ENCODE data around the gene NKD1.
"Not testable (repeated sequence)": the region's sequence is repeated elsewhere in the genome, so short reads cannot be mapped to it uniquely, and the experiment has no call there.

The NKD1 gene

DNA sequence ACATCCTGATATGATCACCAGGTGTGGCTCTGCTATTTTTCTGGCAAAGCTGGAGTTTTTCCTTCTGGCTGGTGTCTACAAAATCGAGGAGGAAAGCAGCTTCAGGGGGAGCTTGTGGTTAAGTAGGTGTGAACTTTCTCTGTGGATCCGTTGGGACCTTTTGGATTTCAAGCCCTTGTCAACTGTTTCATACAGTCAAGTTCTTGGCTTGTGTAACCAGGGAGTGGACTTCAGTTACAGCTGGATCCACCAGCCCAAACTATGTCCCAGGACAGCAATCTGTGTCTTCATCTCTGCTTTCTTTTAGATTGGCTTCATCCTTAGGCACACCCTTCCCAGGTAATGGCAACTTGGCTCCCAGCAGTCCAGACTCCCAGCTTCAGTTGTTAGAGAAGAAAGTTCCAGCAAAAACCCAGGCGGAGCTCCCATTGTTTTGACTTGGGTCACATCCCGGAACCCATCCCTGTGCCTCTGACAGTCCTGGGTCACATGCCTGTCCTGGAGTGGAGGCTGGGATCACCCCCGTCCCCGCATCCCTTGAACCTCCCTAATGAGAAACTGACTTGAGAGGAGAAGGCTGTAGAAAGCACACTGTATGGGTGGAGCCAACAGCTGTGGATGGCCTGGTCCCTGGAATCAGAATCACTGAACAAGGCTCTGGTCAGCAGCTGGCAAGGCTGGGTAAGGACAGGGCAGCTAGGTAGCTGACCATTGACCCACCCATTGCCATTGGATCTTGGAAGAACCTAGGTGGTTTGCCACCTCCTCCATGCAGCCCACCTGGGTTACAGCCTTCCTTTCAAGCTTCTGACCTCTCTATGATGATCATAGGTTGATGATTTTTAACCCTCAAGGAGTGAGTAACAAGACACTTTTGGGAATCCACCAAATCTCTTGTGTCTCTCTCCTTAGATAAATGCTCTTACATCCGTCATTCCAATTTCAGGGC, 18.1 kb downstream of the NKD1 start:
- TF ChIP-seq ZNF274 (IDR thresholded peaks at IDR 0.05; ENCODE audit: low read depth, low read length), result no peak
- no peak overlapping the region for H3K4me3 ChIP-seq (ENCODE audit: low read length)

DNA sequence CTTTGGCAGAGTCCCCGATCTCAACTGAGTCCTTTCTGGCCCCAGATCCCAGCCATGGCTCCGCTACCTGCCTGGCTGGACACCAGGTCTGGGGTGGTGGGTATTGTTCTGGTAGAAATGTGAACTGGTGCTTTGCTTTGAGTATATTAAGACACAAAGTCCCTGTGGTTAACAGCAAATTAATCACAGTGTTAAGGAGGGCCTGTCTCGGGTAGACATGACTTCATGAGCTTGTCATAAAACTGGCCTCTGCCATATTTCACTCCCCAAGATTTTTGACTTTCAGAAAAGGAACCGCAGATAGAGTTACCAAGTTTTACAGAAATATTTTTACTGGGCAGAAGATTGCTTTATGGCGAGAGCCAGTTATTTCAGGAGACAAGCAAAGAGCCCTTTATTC, 19.5 kb downstream of the NKD1 start:
- no peak overlapping the region for H3K4me3 ChIP-seq (ENCODE audit: low read length)
- TF ChIP-seq ZNF274 (IDR thresholded peaks at IDR 0.05; ENCODE audit: low read depth, low read length), result no peak

DNA sequence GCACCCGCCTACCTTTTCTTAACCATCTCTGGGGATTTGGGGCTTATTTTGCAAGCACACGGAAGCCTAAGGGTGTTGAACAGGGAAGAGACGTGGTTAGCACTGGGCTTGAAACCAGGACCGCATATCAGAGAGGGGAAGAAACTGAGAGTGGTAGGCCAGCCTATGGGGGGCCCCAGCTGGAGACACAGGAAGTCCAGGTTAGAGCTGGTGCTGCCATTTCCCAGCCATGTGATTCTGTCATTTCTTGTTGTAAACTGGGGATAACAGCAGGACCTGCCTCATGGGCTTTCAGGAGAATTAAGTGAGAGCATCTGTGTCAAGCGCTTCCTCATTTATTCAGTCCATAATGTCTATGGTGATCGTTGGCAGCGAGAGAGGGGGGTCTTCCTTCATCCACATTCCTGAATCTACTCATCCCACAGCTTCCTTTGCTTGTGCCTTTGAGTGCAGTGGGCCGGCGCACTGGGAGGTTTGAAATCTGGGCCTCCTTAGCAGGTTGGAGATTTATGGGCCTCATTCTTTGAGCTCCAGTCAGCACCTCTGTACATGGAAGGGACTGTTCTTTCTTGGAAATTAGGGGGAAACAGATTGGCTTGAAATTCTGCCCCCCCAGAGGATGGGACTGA, 20.1 kb downstream of the NKD1 start:
- no peak overlapping the region for H3K4me3 ChIP-seq (ENCODE audit: low read length)
- TF ChIP-seq ZNF274 (IDR thresholded peaks at IDR 0.05; ENCODE audit: low read depth, low read length), result no peak

DNA sequence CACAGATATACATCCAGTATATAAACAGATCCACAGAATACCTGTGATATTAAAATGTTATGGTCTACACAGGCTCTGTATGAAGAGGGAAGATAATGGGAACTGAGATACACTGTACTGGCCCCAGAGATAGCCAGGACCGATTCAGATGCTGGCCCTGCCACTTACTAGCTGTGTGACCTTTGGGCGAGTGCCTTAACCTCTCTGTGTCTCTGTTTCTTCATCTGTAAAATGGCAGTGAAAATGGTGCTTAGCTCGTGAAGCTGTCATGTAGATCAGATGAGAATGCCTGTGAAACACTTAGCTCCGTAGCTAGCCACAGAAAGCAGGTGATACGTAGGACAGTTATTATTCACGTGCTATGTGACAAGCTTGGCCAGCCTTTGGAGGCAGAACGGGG, 22.2 kb downstream of the NKD1 start:
- TF ChIP-seq ZNF274 (IDR thresholded peaks at IDR 0.05; ENCODE audit: low read depth, low read length), result no peak
- no peak overlapping the region for H3K4me3 ChIP-seq (ENCODE audit: low read length)

DNA sequence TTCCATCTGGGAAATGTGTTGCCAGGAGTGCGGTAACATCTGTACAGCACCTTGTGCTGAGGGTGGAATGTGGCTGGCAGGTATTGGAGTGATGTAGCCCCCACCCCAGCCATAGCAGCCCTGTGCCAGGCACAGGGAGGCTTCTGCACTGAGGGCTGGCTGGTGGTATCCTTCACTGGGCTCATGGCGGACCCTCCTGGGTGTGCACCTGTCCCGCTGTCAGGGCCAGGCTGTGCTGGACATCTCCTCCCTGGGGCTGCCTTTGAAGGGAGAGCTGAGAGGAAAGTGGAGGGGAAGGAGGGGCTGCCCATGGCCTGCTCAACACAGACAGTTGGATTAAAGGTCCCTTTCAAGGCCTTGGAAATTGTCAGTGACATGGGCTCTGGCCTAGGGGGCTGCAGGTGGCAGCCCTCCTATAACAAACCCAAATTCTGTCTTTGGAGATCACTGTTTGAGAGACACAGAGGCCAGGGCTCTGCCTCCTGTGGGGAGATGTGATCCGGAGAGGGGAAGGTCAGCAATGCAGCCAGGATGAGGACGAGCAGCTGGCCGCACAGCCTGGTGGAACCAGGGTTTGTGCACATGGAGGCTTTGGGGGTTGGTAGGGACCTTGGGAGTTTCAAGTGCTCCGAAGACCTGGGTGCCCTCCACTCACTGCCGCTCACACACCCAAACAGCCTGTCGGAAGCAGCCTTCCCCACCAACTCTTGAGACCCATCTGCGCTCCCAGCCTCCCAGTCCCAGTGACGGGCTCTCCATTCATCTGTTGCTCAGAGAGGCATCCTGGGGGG, 22.8 kb downstream of the NKD1 start:
- TF ChIP-seq ZNF274 (IDR thresholded peaks at IDR 0.05; ENCODE audit: low read depth, low read length), result no peak
- no peak overlapping the region for H3K4me3 ChIP-seq (ENCODE audit: low read length)

GRCh38 chr16:50571786-50572185, 23.6 kb downstream of the NKD1 start:
- TF ChIP-seq ZNF274 (IDR thresholded peaks at IDR 0.05; ENCODE audit: low read depth, low read length), result no peak
- no peak overlapping the region for H3K4me3 ChIP-seq (ENCODE audit: low read length)

DNA sequence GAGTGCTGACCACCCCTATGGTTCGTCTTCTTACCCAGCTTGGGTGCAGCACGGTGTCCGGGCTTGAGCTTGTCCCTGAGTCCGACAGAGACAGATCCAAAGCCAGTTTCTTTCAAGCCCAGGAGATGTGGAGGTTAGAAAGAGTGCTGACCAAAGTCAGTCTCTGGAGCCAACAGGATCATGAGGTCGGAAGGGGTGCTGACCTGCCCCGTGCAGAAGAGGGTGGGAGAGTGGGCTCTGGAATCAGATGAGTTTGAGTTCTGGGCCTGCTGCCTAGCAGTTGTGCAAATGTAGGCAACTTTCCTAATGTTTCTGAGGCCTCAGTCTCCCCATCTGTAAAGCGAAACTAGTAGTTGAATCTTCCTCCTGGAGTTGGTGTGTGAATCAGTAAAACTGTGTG, 24.5 kb downstream of the NKD1 start:
- no peak for TF ChIP-seq ZNF274 (IDR thresholded peaks at IDR 0.05; ENCODE audit: low read depth, low read length)
- H3K4me3 ChIP-seq (ENCODE audit: low read length), result no peak overlapping the region

GRCh38 chr16:50573279-50573678, 25.1 kb downstream of the NKD1 start:
- TF ChIP-seq ZNF274 (IDR thresholded peaks at IDR 0.05; ENCODE audit: low read depth, low read length), result no peak
- no peak overlapping the region for H3K4me3 ChIP-seq (ENCODE audit: low read length)

GRCh38 chr16:50573947-50574744, 25.9 kb downstream of the NKD1 start:
- H3K4me3 ChIP-seq (ENCODE audit: low read length), result no peak overlapping the region
- TF ChIP-seq ZNF274 (IDR thresholded peaks at IDR 0.05; ENCODE audit: low read depth, low read length), result no peak

GRCh38 chr16:50574745-50575136, 26.5 kb downstream of the NKD1 start:
- no peak overlapping the region for H3K4me3 ChIP-seq (ENCODE audit: low read length)
- TF ChIP-seq ZNF274 (IDR thresholded peaks at IDR 0.05; ENCODE audit: low read depth, low read length), result no peak

DNA sequence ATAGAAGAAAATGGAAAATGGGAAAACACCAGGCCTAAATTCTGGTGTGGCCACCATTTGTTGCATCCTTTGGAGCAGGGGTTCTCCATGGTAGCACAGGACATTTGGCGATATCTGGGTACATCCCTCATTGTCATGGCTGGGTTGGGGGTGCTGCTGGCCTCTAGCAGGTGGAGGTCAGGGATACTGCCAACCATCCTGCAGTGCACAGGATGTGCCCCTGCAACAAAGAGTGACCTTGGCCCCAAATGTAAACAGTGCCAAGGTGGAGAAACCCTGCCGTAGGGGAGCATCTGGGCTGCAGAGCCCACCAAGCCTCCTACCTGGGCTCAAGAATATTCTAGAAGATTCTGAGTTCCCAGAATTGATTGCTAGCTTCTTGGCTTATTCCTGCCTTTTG, 27.5 kb downstream of the NKD1 start:
- no peak overlapping the region for H3K4me3 ChIP-seq (ENCODE audit: low read length)
- no peak for TF ChIP-seq ZNF274 (IDR thresholded peaks at IDR 0.05; ENCODE audit: low read depth, low read length)

- TF ChIP-seq ZNF274 (IDR thresholded peaks at IDR 0.05; ENCODE audit: low read depth, low read length), result no peak
- H3K4me3 ChIP-seq (ENCODE audit: low read length), result no peak overlapping the region
Measured at GRCh38 chr16:50576403-50577113, 28.4 kb downstream of the NKD1 start.

GRCh38 chr16:50578137-50578536, 29.9 kb downstream of the NKD1 start:
- no peak overlapping the region for H3K4me3 ChIP-seq (ENCODE audit: low read length)
- no peak for TF ChIP-seq ZNF274 (IDR thresholded peaks at IDR 0.05; ENCODE audit: low read depth, low read length)

DNA sequence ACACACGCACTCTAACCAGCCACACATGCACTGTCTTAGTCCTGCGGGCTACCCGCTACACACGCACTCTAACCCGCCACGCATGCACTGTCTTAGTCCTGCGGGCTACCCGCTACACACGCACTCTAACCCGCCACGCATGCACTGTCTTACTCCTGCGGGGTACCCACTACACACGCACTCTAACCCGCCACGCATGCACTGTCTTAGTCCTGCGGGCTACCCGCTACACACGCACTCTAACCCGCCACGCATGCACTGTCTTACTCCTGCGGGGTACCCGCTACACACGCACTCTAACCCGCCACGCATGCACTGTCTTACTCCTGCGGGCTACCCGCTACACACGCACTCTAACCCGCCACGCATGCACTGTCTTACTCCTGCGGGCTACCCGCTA, 31.2 kb downstream of the NKD1 start:
- not testable (repeated sequence) for H3K4me3 ChIP-seq (ENCODE audit: low read length)

Data from GM08714 (cell line).